GM19455 (cell line): ENCODE measurements around the gene DERA.
"Not testable (repeated sequence)": the region's sequence is repeated elsewhere in the genome, so short reads cannot be mapped to it uniquely, and the experiment has no call there.

ENCODE experiments used
- ATAC-seq: cut with Tn5 transposase; IDR thresholded peaks from one replicate; pipeline ENCODE4 v1.9.1; 2021; ENCODE audit not compliant: unreplicated experiment

DERA gene

DNA sequence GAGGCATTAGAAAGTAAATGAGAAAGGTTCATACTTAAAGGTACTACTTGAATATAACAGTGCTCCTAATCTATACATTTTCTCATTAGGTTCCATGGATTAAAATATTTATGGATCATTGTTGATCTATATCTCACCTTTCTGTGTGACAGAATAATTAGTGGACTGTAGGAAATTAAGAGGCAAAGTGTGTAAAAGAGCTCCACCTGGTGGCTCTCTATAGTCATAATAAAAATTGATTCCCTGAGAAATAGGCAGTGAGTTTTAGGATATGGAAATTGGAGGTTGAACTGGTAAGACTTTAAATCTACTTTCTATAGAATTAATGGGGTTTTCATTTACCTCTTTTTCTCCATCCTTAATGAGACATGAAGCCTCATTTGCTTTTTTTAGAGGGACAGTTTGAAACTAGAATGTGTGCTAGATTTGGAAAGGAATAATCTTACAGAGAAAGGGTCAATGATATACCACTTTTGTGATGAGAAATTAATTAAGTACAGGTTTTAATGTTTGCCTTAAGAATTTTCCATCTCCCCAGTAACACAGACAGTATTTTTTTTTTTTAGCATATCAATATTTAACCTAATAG, 11.8 kb upstream of the DERA start:
- ATAC-seq = no peak

GRCh38 chr12:15904378-15904920, 6.7 kb upstream of the DERA start:
- no peak for ATAC-seq

DNA sequence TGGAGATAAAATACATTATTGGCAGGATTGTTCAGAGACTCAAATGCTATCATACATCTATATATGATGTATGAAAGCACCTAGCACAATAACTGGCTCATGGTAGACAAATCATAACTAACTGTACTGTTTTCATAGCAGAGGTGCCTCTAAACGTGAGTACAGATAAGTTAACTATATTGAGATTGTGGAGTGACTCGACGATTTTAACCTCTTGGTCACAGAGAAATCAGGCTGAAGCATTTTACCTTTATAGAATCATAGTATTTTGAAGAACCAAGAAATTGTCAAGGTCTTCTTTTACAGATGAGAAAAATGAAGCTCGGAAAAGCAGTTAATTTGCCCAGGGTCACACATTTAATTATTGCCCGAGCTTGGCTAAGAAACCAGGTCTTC, 666 bp upstream of the DERA start:
- ATAC-seq = no peak

GRCh38 chr12:15911931-15912330, 799 bp downstream of the DERA start:
- ATAC-seq = not testable (repeated sequence)

- ATAC-seq = not testable (repeated sequence)
These were observed 3.0 kb downstream of the DERA start for GRCh38 chr12:15914131-15914530.

DNA sequence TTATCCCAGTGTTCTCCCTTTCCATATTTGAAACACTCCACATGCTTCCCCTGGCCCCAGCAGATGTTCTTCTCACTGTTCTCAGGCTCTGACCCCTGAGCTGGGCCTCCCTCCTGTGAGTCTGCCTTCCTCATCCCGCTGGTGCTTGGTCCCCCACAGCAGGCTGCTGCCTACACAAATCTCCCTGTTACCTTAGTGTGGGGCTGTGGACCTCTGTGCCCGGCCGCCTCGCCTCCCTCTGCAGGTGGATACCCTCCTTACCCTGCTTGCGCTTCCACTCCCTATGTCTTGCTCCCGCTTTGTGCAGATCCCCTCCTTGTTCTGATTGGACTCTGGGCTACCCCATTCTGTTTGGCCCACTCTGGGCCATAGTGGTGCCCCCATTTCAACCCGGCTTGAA, 6.9 kb downstream of the DERA start:
- ATAC-seq = no peak

GRCh38 chr12:15919418-15919817, 8.3 kb downstream of the DERA start:
- no peak for ATAC-seq

DNA sequence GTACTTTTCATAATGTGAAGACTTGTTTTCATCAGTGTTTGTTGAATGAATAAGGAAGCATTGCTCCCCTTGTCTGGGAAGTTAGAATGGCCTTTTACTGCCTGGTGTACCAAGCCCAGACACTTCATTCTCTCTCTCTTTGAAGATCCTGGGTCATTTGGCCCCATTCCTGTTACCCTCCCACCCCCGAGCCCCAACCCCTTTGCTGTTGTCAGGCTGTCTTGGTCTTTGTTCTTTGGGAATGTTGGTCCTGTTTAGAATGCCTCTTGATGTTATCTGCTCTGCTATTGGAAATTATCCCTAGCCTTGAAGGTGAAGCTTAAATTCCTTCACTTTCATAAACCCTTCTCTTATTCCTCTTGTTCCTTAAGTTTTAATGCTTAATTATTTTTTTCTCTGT, 13.8 kb downstream of the DERA start:
- no peak for ATAC-seq

DNA sequence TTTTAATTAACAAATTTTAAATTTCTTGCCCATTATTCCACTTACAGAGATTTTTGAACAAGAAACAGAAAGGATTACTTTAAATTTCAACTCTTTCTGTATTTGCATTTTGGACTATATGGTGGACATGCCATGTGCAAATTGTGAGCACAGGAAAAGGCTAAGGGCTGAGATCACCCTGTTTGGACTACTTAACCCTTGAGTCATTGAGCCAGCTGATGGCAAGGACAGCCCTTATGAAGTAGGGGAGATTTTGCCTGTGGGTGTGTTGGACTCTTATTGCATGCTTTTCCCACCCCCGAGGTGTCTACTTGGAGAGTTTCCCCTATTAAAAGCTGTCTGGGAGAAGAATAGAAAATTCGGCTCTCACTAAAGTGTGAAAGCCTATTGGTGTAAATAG, 17.2 kb downstream of the DERA start:
- no peak for ATAC-seq

DNA sequence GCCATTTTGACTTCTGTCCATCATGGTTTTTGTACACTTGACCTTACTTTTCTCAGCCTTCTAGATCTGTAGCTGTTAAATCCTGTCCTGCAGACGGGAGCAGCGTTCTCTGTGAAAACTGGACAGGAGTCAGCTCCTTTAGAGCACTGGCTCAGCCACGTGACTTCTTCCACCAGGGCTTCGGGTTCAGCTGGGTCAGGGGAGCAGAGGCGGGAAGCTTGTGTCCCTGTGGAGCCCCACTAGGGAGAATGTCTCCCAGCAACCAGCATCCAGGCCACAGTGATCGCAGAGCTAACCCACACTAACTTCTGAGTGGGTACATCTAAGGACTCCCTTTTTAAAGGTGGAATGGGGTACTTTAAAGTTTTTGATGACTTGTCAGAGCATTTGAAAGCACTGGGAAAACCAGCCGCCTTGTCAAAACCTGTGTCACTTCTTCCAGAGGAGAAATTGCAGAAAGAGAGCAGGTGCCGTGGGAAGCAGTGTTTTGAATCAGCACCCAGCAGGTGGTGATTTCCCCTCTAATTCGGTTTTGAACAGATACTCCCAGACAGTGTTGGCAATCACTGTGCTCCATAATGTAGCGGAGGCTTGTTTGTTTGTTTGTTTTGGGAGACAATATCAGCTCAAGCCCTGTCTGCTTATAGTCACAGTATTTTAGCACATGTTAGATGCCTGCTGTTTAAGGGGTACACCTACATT, 17.9 kb downstream of the DERA start:
- ATAC-seq = no peak

DNA sequence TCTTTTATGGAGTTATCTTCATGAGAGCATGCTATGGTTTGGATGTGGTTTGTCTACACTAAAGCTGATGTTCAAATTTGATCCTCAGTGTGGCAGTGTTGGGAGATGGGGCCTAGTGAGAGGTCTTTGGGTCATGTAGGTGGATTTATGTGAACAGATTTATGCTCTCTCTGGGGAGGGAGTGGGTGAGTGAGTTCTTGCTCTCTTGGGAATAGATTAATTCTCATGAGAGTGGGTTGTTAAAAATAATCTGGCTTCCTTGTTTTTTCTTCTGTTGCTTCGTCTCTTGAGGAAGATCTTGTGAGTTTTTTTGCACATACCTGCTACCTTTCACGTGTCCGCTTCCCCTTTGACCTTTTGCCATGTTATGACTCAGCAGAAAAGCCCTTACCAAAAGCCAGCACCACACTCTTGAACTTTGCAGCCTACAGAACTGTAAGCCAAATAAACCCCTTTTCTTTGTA, 20.5 kb downstream of the DERA start:
- ATAC-seq = no peak

GRCh38 chr12:15932327-15932726, 21.2 kb downstream of the DERA start:
- no peak for ATAC-seq

DNA sequence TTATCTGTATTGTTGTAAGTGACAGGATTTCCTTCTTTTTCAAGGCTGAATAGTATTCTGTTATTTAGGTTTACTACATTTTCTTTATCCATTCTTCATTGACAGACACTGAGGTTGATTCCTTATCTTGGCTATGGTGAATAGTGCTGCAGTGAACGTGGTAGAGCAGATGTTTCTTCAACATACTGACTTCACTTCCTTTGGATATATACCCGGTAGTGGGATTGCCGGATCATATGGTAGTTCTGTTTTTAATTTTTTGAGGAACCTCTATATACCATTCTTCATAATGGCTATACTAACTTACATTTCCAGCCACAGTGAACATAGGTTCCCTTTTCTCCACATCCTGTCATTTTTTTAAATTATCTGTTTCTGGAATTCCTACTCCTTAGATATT, 21.8 kb downstream of the DERA start:
- no peak for ATAC-seq

DNA sequence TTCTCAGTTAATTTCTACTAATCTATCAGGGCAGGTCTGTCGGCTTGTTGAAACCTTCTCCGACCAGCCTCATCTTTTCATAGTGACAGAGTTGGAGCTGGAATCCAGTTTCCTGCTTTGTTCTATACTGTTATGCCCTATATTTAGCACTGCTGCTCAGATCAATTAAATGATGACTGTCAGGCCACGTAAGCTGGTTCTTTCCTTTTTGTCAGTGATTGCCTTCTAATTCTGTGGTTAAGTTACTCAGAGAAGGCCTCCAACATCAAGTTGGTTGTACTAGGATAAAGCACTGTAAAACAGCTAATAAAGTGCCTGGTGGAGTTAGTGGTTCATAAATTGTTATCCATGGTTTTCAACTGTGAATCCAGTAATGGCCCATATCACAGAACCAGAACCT, 22.6 kb downstream of the DERA start:
- ATAC-seq = no peak

- no peak for ATAC-seq
These were observed 25.6 kb downstream of the DERA start for GRCh38 chr12:15936751-15937150.

DNA sequence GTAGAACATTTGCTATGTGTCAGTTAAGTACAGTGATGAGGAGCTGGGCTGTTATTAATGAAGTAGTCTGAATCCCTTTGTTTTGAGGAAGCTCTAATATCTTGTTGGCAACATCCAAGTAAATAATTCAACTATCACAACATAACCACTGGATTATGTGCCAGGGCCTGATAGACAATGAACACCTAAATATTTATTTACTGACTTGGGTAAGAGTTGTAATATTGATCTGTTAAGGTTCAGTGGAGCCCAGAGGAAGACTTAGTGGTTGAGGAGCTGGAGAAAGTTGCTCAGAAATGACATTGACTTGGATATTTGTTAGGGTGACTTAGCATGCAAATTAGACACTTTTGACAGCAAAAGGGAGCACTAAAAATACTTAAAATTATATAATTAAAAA, 26.8 kb downstream of the DERA start:
- no peak for ATAC-seq

GRCh38 chr12:15939111-15939510, 28.0 kb downstream of the DERA start:
- no peak for ATAC-seq

DNA sequence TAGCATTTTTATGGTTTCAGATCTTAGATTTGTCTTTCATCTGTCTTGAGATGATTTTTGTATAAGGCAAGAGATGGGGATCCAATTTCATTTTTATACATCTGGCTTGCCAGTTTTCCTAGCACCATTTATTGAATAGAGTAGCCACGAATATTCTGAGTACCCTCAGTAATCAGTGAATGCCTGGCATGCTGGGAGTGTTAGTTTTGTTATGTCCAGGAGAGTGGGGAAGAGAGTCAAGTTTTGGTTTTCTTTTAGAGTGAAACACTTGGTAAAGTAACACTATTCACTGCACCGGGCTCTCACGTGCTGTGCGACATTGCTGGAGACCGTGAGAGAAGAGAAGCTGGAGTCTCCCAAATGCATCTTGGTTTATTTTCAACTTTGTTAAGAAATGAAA, 31.3 kb downstream of the DERA start:
- no peak for ATAC-seq

- not testable (repeated sequence) for ATAC-seq
These were observed 32.4 kb downstream of the DERA start for GRCh38 chr12:15943519-15943918.

GRCh38 chr12:15948461-15948860, 37.3 kb downstream of the DERA start:
- ATAC-seq = not testable (repeated sequence)

- no peak for ATAC-seq
These were observed 44.1 kb downstream of the DERA start for GRCh38 chr12:15955281-15955680.

DNA sequence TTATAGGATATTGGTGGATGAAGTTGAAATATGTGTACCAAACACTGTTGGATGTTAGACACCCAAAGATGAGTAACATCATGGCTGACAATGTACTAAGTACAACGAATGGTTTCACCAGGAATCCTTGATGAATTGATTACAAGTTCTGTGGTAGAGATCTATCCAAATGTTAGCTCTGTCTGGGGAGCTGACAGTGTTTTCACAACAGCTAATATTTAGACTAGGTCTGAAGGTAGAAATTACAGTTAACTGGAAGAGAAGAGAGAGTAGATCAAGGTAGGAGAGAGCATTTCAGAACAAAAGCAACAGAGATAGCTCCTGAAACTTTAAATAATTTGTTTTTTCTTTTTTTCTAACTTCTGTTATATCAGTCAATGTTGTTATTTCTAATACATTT, 44.9 kb downstream of the DERA start:
- ATAC-seq = no peak
